NCI-H2196 treated with DMSO at 0.1 percent for 48 hours (cell line): Measurements from ENCODE around the gene TANGO2.
"Not testable (repeated sequence)": the region's sequence is repeated elsewhere in the genome, so short reads cannot be mapped to it uniquely, and the experiment has no call there.

ENCODE experiments used
- DNase-seq: peaks from one replicate; lab custom pipeline; 2025; ENCODE audit not compliant: unreplicated experiment; lab: John Stamatoyannopoulos, UW

Gene TANGO2

DNA sequence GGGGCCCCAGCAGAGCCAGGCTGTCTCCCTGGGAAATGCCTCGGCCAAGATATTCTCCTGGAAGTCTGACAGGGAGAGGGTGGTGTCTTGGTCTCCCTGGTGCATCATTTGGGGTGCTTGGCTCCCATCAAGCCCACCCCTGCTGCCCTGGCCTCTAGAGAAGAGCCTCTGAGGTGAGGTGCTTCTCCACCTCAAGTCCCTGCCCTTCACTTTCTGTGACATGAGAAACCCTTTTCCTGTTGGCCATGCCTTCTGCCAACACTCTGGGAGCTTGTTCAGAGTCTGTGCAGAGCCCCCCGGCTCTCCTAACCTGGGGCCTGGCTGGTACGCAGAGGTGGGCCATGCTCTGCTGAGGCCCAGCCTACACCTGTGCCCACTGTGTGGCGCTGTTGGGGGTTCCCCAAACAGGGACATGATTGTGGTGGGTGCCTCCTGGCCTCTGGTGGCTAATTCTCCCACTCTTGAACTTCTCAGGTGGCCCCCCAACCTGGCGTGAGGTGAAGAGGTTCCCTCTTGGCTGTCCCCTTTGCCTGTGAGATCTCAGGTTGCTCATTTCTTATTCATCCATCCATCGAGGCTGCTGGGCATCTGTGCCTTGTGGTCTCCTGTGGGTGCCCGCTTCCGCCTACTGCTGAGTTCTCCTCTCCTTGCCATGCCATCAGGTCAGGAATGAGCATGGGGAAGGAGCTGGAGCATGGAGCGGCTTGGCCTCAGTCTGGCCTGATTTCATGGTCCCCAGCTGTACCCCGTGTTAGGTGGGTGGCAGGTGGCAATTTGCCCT is 40.0 kb downstream of the TANGO2 start:
- no peak for DNase-seq

DNA sequence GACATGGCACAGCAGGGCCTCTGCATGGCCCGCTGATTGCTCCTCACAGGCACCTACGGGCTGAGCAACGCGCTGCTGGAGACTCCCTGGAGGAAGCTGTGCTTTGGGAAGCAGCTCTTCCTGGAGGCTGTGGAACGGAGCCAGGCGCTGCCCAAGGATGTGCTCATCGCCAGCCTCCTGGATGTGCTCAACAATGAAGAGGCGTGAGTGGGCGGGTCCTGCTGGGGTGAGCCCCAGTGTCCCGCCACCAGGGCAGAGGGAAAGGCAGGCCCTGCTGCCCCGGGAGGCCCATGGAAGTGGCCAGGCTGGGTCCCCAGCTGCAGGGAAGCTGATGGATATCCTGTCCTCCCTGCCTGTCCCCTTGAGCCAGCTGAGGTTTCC is 40.6 kb downstream of the TANGO2 start:
- no peak for DNase-seq

DNA sequence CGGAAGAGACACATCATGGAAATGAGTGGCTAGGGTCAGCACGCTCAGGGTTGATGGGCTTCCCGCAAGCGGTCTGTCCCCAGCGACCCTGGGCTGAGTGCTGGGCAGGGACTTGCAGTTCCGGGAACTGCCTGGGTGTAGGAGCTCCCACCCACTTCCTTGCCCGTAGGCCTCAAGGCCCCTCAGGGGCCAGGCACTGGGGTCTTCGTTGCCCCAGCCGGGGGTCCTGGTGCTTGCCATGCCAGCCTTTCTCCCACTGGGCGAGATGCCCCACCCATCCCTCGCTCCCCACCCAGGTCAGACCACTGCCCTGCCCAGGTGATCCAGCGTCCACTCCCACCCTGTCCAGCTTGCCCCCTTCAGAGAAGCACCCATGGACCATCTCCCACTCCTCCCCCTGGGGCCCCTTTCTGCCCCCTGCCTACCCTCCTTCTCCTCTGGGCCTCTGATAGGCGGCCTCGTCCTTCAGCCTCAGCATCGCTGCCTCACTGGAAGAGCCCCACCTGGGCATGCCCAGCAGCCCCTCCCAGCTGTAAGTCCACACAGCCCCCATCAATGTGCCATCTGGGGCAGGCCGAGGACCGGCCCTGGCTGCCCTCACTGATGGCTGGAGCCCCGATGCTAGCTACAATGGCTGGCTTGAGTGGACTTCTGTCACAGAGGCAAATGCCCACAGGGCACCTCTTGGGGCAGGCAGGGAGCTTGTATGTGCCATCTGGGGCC is 41.3 kb downstream of the TANGO2 start:
- no peak for DNase-seq

DNA sequence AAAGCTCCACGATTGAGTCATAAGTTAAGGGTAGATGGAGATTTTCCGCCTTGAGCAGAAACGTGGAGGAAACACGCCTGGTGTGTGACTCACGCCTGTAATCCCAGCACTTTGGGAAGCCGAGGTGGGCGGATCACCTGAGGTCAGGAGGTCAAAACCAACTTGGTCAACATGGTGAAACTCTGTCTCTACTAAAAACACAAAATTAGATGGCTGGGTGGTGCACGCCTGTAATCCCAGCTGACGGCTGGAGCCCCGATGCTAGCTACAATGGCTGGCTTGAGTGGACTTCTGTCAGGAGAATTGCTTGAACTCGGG is 41.8 kb downstream of the TANGO2 start:
- DNase-seq = no peak

DNA sequence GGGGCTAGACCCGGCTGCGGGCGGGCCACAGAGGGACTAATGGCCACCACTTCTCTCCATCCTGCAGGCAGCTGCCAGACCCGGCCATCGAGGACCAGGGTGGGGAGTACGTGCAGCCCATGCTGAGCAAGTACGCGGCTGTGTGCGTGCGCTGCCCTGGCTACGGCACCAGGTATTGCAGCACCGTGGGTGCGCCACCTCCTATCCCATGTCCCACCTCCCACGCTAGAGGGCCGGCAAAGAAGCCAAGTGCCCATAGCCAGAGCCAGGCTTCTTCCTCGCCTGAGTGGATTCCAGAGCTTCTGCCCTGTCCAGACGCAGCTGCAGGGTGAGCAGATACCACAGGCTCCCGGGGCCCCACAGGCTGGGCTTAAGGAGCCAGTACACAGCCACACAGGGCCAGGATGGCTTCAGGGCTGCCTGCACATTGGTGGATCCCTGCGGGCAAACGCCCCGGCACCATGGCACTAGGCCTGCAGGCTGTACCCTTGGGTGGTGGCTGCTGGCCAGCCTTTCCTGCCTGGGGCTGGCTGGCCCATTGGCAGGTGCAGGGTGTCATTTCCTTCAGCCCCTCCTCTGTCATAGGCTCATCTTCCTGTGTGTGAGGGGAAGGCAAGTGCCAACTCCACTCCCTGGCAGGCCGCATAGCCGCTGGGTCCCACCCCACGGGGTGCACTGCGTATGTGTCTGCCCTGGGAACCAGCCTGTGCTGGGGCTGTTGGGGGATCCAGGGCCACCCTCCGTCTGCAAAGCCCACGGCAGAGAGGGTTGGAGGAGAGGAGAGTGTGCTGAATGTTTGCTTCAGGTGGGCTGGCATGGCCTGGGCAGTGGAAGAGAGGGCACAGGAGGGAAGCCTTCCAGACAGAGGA is 42.6 kb downstream of the TANGO2 start:
- no peak for DNase-seq

DNA sequence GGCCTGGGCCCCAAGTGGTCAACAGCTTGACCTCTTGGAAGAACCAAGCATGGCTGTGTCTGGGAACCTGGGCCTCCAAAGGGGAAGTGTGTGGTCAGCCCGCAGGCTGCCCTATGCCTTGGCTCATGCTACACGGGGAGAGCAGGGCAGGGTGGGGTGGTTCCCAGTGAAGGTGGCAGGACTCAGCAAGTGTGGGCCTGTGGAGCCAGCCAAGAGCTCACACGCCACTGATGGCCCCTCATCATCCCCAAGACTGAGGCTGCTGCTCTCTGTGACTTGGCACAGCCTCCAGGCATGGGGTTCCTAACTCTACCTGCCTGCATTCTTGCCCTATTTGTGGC is 43.2 kb downstream of the TANGO2 start:
- DNase-seq = no peak

DNA sequence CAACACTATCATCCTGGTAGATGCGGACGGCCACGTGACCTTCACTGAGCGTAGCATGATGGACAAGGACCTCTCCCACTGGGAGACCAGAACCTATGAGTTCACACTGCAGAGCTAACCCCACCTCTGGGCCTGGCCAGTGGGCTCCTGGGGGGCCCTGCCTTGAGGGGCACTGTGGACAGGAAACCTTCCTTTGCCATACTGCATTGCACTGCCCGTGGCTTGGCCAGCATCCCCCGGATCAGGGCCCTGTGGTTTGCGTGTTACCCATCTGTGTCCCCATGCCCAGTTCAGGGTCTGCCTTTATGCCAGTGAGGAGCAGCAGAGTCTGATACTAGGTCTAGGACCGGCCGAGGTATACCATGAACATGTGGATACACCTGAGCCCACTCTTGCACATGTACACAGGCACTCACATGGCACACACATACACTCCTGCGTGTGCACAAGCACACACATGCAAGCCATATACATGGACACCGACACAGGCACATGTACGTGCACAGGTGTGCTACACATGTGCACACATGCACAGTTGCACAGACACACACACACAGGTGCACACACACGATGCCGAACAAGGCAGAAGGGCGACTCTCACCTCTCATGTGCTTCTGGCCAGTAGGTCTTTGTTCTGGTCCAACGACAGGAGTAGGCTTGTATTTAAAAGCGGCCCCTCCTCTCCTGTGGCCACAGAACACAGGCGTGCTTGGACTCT is 43.8 kb downstream of the TANGO2 start:
- DNase-seq = no peak

DNA sequence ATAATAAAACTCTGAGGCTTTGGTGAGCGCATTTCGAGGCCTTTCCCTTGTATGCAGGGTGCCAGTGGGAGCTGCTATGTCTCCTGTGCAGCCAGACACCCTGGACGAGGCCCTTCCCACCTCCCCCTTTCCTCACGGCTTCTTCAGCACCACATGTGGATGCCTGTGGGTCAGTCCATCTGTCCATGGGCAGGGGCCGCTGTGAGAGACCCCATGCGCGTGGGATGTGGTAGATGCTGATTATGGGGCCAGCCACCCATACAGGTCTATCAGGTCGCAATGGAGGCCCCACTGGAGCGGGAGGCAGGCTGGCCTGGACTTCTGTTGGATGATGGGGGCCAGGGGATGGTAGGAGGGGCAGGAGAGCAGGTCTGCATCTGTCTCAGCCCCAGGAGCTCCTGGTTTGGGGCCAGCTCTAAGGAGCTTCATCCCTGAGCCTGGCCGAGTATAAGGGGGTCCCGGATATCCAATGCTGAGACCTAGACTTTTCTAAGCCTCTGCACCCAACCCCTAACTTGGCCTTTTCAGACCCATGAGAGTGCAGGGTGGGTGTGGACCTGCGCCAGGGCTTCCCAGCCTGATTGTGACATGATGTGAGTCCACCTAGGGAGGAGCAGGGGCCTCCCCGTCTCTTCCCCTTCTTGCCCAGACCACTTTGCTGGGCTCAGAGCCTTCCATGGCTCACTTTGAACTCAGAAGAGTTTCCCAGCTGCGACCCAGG is 45.1 kb downstream of the TANGO2 start:
- no peak for DNase-seq

DNA sequence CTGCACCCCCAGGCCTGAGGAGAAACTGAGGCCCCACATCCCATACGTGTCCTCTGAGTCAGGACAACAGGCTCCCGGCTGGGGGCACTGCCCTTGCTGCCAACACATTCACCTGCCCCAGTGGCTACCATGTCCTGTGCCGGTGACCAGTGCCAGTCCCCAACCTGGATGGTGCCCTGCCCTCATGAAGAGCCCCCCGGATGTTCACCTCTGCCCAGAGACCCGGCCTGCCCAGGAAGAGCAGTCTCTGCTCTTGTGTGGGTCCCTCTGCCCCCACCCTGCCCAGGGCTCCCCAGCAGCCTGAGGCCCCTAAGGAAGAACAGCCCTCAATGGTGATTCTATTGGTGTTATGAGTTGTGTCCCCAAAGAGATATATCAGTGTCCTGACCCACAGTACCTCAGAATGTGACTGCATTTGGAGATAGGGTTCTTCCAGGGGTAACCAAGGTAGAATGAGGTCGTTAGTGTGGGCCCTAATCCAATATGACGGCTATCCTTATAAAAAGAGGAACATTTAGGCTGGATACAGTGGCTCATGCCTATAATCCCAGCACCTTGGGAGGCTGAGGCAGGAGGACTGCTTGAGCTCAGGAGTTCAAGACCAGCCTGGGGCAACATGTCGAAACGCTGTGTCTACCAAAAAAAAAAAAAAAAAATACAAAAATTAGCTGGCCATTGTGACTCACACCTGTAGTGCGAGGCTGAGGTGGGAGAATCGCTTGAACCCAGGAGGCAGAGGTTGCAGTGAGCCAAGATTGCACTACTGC is 45.9 kb downstream of the TANGO2 start:
- DNase-seq = no peak

DNA sequence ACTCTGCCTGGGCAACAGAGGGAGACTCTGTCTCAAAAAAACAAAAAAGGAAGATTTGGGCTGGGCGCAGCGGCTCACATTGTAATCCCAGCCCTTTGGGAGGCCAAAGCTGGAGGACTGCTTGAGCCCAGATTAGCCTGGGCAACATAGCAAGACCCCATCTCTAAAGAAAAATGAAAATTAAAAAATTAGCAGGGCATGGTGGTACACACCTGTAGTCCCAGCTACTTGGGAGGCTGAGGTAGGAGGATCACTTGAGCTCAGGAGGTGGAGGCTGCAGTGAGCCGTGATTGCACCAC is 46.4 kb downstream of the TANGO2 start:
- not testable (repeated sequence) for DNase-seq

DNA sequence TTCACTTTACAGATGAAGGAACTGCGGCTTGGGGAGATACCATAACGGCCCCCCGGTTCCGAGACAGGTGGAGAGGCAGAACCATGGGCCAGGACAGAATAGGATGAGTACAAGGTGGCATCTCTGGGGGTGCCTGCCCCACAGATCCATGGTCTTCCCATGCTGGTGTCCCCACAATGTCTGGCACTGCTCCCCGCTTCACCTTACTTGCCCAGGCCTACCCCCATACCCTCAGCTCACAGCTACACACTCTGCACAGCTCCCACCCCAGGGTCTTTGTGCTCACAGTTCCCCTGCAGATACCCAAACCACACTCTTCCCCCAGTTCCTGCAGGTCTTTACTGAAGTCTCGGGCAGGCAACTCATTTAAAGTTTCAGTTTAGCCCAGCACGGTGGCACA is 47.7 kb downstream of the TANGO2 start:
- no peak for DNase-seq

DNA sequence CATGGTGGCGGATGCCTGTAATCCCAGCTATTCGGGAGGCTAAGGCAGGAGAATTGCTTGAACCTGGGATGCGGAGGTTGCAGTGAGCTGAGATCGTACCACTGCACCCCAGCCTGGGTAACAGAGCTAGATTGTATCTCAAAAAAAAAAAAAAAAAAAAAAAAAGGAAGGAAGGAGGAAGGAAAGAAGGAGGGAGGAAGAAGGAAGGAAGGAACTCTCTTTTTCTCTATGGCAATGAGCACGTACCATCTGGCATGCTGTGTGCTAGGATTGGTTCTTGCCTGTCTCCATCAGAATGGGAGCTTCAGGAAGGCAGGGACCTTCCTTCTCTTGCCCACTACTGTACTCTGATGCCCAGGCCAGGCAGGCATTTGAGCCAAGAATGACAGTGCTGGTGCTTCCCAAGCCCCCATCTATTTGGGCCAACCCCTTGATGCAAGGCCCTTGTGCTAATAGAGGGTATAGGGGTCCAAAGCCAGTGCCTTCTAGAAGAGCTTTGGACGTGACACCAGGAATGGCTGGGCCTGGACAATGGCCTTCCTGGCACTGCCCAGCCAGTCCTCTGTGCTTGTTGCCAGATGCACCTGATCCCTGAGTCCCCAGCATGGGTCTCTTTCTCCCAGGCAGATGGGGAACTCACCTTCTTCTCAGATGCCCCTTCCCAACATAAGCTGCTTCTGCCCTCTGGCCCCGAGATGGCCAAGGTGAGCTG is 48.6 kb downstream of the TANGO2 start:
- DNase-seq = no peak

DNA sequence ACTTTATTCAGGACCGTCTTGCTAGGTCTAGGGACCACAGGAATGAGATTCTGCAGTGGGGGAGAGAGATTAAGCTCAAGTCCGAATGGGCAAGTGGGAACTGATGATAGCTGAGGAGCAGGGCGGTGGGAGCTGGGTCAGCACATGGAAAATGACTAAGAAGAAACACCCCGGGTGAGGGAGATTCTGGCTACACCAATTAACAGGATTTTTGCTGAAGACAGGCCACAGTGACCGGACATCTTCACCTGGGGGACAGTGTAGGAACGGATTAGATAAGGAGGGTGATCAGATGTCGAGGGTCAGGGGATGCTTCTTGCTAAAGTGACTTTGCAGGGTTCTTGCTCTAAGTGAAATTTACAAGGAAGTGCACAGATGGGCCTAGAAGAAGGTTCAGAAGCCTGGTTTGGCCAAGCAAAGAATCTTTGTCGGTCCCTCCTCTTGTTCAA is 50.6 kb downstream of the TANGO2 start:
- no peak for DNase-seq

DNA sequence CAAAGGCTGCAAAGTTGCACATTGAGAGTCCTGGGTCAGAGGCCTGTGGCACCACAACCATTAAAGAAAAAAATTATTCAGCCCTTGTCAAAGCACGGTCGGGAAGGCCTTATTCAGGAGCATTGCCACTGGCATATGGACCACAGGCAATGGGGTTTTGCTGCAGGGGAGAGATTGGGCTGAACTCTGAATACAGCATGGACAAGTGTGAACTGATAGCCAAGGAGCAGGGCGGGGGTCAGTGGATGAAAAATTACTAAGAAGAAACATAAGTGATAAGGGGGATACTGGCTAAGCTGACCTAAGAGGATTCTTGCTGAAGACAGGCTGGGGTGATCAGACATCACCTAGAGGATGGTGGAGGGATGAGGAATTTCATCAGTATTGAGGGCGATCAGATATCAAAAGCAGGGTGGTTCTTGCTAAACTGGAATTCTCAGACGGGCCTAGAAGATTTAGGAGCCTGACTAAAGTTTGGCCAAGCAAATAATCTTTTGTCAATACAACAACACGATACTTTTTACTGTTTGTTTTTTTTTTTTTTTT is 55.8 kb downstream of the TANGO2 start:
- no peak for DNase-seq

DNA sequence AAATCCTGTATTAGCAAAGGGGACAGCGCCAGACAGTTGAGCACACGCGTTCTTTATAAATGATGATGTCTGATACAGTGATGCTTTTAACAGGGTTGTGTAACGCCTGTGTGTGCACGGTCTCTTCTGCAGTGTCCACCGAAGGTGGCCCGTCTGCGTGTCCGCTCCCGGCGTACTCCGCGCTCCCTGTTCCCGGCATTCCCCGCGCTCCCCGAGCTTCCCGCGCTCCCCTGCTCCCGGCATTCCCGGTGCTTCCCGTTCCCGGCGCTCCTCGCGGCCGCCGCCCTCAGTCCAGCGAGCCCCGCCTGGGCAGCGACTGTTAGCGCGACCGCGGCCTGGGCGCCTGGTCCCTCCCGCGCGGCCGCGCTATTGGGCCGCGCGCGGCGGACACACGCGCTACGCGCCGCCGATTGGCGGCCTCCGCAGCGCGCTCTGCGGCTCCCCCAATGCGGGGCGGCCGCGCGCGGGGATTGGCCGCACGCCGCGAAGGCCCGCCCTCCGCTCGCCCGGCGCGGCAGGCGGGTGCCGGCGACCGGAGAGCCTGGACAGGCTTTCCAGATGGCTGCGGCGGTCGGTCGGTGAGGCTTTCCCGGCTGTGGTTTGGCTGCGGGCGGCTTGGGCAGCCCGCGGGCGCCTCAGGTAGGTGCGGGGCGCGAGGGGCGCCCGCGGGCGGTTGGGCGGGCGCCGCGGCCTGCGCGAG is 59.0 kb downstream of the TANGO2 start, which contains the start of gene DGCR8:
TSS of gene DGCR8 (plus strand) at position 497 of the 700 bp plus-strand sequence. CDS start 5,723 bp downstream, outside the sequence.
- peak; percentile 66 for DNase-seq

DNA sequence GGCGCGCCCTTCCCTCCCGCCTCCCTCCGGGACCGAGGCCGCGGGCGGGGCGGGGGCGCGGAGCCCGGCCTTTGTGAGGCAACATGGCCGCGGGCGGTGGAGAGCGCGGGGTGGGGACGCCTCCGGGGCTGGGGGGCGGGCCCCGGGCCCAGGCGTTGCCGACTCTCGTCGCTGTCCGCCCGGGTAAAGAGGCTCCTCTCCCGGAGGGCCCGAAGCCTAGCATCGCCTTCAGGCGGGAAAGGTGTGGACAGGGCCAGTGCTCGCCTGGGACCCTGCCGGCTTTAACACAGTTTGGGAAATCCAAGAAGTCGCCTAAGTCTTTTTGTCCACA is 59.5 kb downstream of the TANGO2 start:
- no peak for DNase-seq

DNA sequence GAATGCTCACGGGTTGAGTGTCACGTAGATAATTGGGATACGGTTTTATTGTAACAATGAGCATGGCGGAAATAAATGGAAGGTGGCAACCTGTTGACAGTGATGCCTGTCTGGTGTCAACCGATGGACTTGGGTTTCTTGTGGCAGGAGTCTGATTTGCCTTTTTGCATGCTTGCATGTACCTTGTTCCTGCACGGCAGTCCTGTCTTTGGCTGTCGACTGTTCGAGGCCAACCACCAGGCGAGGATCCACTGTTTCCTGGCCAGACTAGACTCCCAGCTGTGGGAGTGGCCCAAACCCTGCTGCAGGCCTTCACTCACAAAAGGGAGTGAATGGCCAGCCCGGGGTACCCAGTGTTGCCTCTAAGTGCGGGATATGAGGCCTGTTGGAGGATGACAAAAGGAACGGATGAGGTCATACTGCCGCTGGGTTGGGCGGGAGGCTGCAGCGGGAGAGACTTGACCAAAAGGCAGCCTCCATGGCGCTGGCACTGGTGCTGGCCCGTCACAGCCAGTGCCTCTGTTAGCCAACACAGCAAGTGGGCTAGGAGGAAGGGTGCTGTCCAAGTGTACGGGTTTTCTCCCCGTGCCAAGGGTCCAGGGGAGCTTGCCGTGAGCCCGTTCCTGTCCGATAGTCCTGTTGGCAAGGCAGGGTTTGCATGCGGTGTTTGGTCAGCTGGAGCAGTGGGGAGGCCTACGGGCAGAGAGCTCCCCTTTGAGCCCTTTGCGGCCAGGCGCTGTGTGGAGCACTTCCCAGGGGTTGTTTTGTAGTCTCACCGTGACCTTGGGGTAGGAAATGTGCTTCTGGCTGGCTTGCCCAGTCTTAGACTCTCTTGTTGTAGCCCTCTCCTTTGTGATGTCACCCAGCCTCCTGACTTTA is 60.1 kb downstream of the TANGO2 start:
- DNase-seq = no peak
